SU-DHL-6 (cell line): ENCODE results near the gene SUCO.

ENCODE experiments used
- H2AFZ ChIP-seq: fragments of 200-600 bp; sonication (generic); 2 replicates; pipeline ENCODE4 v1.6.1; 2014; ENCODE audit warnings: low read depth, mild to moderate bottlenecking, moderate library complexity, mixed read lengths, antibody characterized with exemption, low read length; ENCODE audit not compliant: severe bottlenecking
- H3F3A ChIP-seq: fragments of 200-600 bp; shearing (Covaris generic); 2 replicates; pipeline ENCODE4 v1.6.0; 2016; ENCODE audit warnings: antibody characterized with exemption, mild to moderate bottlenecking; ENCODE audit not compliant: insufficient read depth
- H3K27ac ChIP-seq: fragments of 200-600 bp; sonication (generic); 2 replicates; pipeline ENCODE4 v1.5.1; 2016; ENCODE audit warnings: low read depth, mild to moderate bottlenecking, low read length, moderate library complexity, mixed read lengths
- H3K27me3 ChIP-seq: fragments of 200-600 bp; sonication (generic), shearing (Covaris generic); 2 replicates; pipeline ENCODE4 v1.6.0; 2014; ENCODE audit warnings: mild to moderate bottlenecking, low read length
- H3K36me3 ChIP-seq: fragments of 200-600 bp; sonication (generic); 2 replicates; pipeline ENCODE4 v1.6.1; 2014; ENCODE audit warnings: mild to moderate bottlenecking, low read length, mixed read lengths
- H3K4me2 ChIP-seq: fragments of 300-600, 200-600 bp; shearing (Covaris generic), sonication (generic); 2 replicates; pipeline ENCODE4 v1.6.0; 2014; ENCODE audit warnings: low read length, low read depth, mild to moderate bottlenecking; ENCODE audit not compliant: poor library complexity, severe bottlenecking
- H3K4me3 ChIP-seq: fragments of 200-600 bp; sonication (generic); 2 replicates; pipeline ENCODE4 v1.5.1; 2014; ENCODE audit warnings: antibody characterized with exemption, low read length, mild to moderate bottlenecking, mixed read lengths; ENCODE audit not compliant: insufficient read depth, poor library complexity, severe bottlenecking
- H3K79me2 ChIP-seq: fragments of 200-600 bp; sonication (generic); 2 replicates; pipeline ENCODE4 v1.6.1; 2014; ENCODE audit warnings: mild to moderate bottlenecking, low read length, moderate library complexity; ENCODE audit not compliant: insufficient read depth
- H3K9ac ChIP-seq: fragments of 200-600 bp; sonication (generic); 2 replicates; pipeline ENCODE4 v1.7.0; 2014; ENCODE audit warnings: mild to moderate bottlenecking, low read length
- H3K9me2 ChIP-seq: fragments of 200-600 bp; sonication (generic); replicated peaks from 2 replicates; pipeline ENCODE4 v1.6.1; 2014; ENCODE audit warnings: low read length; ENCODE audit not compliant: insufficient read depth
- H3K9me3 ChIP-seq: fragments of 200-600 bp; sonication (generic); 2 replicates; pipeline ENCODE4 v1.6.1; 2014; ENCODE audit warnings: low read length, mixed read lengths; ENCODE audit not compliant: insufficient read depth
- H4K20me1 ChIP-seq: fragments of 200-600 bp; sonication (generic); 2 replicates; pipeline ENCODE4 v1.6.1; 2014; ENCODE audit warnings: low read depth, mild to moderate bottlenecking, antibody characterized with exemption, low read length, moderate library complexity, mixed read lengths
- CTCF ChIP-seq: fragments of 200-600 bp; sonication (generic); IDR thresholded peaks from one replicate; pipeline ENCODE4 v1.5.1; 2017; ENCODE audit warnings: antibody characterized with exemption, mild to moderate bottlenecking, low read length, moderate library complexity; ENCODE audit not compliant: insufficient read depth, poor library complexity, severe bottlenecking
- EZH2phosphoT487 ChIP-seq: fragments of 200-600 bp; sonication (generic), shearing (Covaris generic); conservative IDR thresholded peaks from 2 replicates; pipeline ENCODE4 v1.6.1; 2018; ENCODE audit warnings: mild to moderate bottlenecking, antibody characterized with exemption, low read length, moderate library complexity, mixed read lengths

Gene SUCO

GRCh38 chr1:172581779-172582178, 48.8 kb downstream of the SUCO start:
- Histone ChIP-seq H4K20me1 (no peaks in the 10 kb centered on the region), H3K36me3 (peaks cover 39% of the 10 kb centered on the region; the same call in 1 of the 2 replicates), H3K27me3 (no peaks in the 10 kb centered on the region), H3K4me2 (no peak overlapping the region), H3K9ac (no peak overlapping the region), H2AFZ (no peak overlapping the region), H3K79me2 (no peaks in the 10 kb centered on the region), H3K4me3 (no peak overlapping the region), H3F3A (peaks cover 5% of the 10 kb centered on the region; the same call in 1 of the 2 replicates), H3K27ac (no peak overlapping the region), H3K9me2 (no peaks in the 10 kb centered on the region), H3K9me3 (no peaks in the 10 kb centered on the region)
- TF ChIP-seq CTCF, result no peak
- TF ChIP-seq EZH2phosphoT487, result no peak

- peaks cover 5% of the 10 kb centered on the region; the same call in 1 of the 2 replicates for H3F3A ChIP-seq
- no peak overlapping the region for H3K9ac ChIP-seq
- TF ChIP-seq EZH2phosphoT487 (no peak), CTCF (no peak)
- no peaks in the 10 kb centered on the region for H3K27me3 ChIP-seq
- H3K4me2 ChIP-seq, result no peak overlapping the region
- H2AFZ ChIP-seq, result no peak overlapping the region
- no peaks in the 10 kb centered on the region for H3K9me3 ChIP-seq
- no peak overlapping the region for H3K4me3 ChIP-seq
- no peaks in the 10 kb centered on the region for H3K79me2 ChIP-seq
- no peak overlapping the region for H3K27ac ChIP-seq
- peaks cover 36% of the 10 kb centered on the region; the same call in 1 of the 2 replicates for H3K36me3 ChIP-seq
- no peaks in the 10 kb centered on the region for H3K9me2 ChIP-seq
- H4K20me1 ChIP-seq, result no peaks in the 10 kb centered on the region
These were observed 49.9 kb downstream of the SUCO start for GRCh38 chr1:172582889-172583288.

GRCh38 chr1:172585348-172585747, 52.4 kb downstream of the SUCO start:
- no peak overlapping the region for H3K9ac ChIP-seq

More at GRCh38 chr1:172585348-172585747, 52.4 kb downstream of the SUCO start:
- Histone ChIP-seq H3K79me2 (no peaks in the 10 kb centered on the region), H3K9me3 (no peaks in the 10 kb centered on the region), H3K9me2 (no peaks in the 10 kb centered on the region), H3K27me3 (no peaks in the 10 kb centered on the region), H3F3A (peaks cover 5% of the 10 kb centered on the region; the same call in 1 of the 2 replicates), H3K36me3 (peaks cover 32% of the 10 kb centered on the region; the same call in 1 of the 2 replicates), H3K4me3 (no peak overlapping the region), H2AFZ (no peak overlapping the region), H3K4me2 (no peak overlapping the region), H3K27ac (no peak overlapping the region), H4K20me1 (no peaks in the 10 kb centered on the region)
- TF ChIP-seq EZH2phosphoT487 (no peak), CTCF (no peak)
